ENCODE measurements around the gene VWF.

DNA sequence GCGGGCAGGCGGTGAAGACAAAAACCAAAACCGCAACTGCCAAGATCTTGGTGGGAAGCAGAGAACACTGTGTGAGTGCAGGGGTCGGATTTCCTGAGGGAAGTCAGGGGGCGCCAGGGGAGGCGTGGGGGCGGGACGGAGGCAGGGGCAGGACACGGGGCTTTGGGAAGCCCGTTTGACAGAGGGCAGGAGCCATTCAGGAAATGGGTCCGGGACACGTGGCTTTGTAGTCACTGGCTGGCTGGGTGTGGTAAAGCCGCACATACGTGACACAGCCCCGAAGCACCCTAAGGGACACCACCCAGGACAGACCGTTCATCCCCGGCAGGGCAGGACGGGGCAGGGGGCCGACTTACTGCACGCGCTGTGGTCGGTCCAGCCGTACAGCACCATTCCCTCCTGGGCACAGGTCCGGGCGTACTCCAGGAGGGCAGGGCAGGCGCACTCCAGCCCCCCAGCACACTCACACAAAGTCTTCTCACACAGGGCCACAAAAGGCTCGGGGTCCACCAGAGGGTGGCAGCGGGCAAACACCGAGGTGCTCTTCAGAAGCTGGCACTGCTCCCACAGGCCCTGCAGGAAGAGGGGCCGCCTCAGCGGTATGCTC is 49.4 kb downstream of the VWF start:
- TF ChIP-seq, protein P1, sequence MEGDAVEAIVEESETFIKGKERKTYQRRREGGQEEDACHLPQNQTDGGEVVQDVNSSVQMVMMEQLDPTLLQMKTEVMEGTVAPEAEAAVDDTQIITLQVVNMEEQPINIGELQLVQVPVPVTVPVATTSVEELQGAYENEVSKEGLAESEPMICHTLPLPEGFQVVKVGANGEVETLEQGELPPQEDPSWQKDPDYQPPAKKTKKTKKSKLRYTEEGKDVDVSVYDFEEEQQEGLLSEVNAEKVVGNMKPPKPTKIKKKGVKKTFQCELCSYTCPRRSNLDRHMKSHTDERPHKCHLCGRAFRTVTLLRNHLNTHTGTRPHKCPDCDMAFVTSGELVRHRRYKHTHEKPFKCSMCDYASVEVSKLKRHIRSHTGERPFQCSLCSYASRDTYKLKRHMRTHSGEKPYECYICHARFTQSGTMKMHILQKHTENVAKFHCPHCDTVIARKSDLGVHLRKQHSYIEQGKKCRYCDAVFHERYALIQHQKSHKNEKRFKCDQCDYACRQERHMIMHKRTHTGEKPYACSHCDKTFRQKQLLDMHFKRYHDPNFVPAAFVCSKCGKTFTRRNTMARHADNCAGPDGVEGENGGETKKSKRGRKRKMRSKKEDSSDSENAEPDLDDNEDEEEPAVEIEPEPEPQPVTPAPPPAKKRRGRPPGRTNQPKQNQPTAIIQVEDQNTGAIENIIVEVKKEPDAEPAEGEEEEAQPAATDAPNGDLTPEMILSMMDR (IDR thresholded peaks at IDR 0.05): no peak
- TF ChIP-seq POLR2A (IDR thresholded peaks at IDR 0.05): no peak

All from heart left ventricle (tissue), 13 donors.